ENCODE results near the gene MORC4.

Gene MORC4

GRCh38 chrX:106905064-106905708 is 94.8 kb downstream of the MORC4 start:
- no peak for DNase-seq (ENCODE audit: low read depth)

GRCh38 chrX:106903856-106904528 is 96.0 kb downstream of the MORC4 start:
- no peak for DNase-seq (ENCODE audit: low read depth)

- no peak for DNase-seq (ENCODE audit: low read depth)
Measured at GRCh38 chrX:106903291-106903824, 96.7 kb downstream of the MORC4 start, which contains the start of gene RIPPLY1. RIPPLY1 (minus strand) TSS chrX:106903341; CDS start chrX:106903287, 54 bp downstream.

- DNase-seq (ENCODE audit: low read depth): no peak
Measured at GRCh38 chrX:106902684-106903083, 97.3 kb downstream of the MORC4 start.

GRCh38 chrX:106901781-106902219 is 98.2 kb downstream of the MORC4 start:
- no peak for DNase-seq (ENCODE audit: low read depth)

- DNase-seq (ENCODE audit: low read depth): no peak
Measured at GRCh38 chrX:106901341-106901740, 98.7 kb downstream of the MORC4 start.

- no peak for DNase-seq (ENCODE audit: low read depth)
Measured at GRCh38 chrX:106899841-106900240, 100.2 kb downstream of the MORC4 start.

- DNase-seq (ENCODE audit: low read depth): no peak
Measured at GRCh38 chrX:106899276-106899675, 100.7 kb downstream of the MORC4 start.

GRCh38 chrX:106898462-106898861 is 101.5 kb downstream of the MORC4 start:
- no peak for DNase-seq (ENCODE audit: low read depth)

GRCh38 chrX:106897259-106897658 is 102.8 kb downstream of the MORC4 start:
- DNase-seq (ENCODE audit: low read depth): no peak

- DNase-seq (ENCODE audit: low read depth): no peak
Measured at GRCh38 chrX:106894978-106895452, 105.0 kb downstream of the MORC4 start.

GRCh38 chrX:106894392-106894909 is 105.6 kb downstream of the MORC4 start:
- peak; percentile 27 for DNase-seq (ENCODE audit: low read depth)

GRCh38 chrX:106891762-106892460 is 108.1 kb downstream of the MORC4 start:
- no peak for DNase-seq (ENCODE audit: low read depth)
